MCF 10A (cell line): ENCODE measurements around the gene PCGF3. TPM values are rescaled to one million over a fixed set of nuclear protein-coding genes. Genes with fewer than 3 reads are reported as not detected.
"Not testable (repeated sequence)": the region's sequence is repeated elsewhere in the genome, so short reads cannot be mapped to it uniquely, and the experiment has no call there.

Experiments
- BruUV-seq: library from RNA; stranded (reverse); fragments of 400-500 nt; replicated peaks from 2 replicates; lab custom pipeline; 2021; lab: Mats Ljungman, UMichigan
- CTCF ChIA-PET: fragments of 300-600 bp; sonication (Branson Sonifier 250); formaldehyde crosslinking; extraction: SDS; loops from one replicate; lab custom pipeline; 2021; ENCODE audit warnings: antibody characterized with exemption, inconsistent platforms; lab: Yijun Ruan, JAX
- POLR2A ChIA-PET: fragments of 300-600, 350-650 bp; sonication (Branson Sonifier 250); formaldehyde crosslinking; extraction: SDS; loops from one replicate; lab custom pipeline; 2020; ENCODE audit warnings: antibody characterized with exemption, inconsistent platforms; lab: Yijun Ruan, JAX
- DNase-seq: peaks from one replicate; pipeline ENCODE4 v3.0.0-alpha.2; 2018; ENCODE audit not compliant: unreplicated experiment
- H3K27ac Mint-ChIP-seq: one replicate; pipeline ENCODE4 v1.8.0; 2022; ENCODE audit warnings: mild to moderate bottlenecking, low read depth, mixed read lengths; ENCODE audit not compliant: unreplicated experiment
- H3K27me3 Mint-ChIP-seq: one replicate; pipeline ENCODE4 v1.8.0; 2022; ENCODE audit warnings: mixed read lengths; ENCODE audit not compliant: insufficient read depth, unreplicated experiment
- H3K36me3 Mint-ChIP-seq: one replicate; pipeline ENCODE4 v1.8.0; 2022; ENCODE audit warnings: mild to moderate bottlenecking, moderate library complexity, mixed read lengths; ENCODE audit not compliant: insufficient read depth, unreplicated experiment
- H3K4me1 Mint-ChIP-seq: one replicate; pipeline ENCODE4 v1.8.0; 2022; ENCODE audit warnings: mixed read lengths; ENCODE audit not compliant: insufficient read depth, unreplicated experiment
- H3K4me3 Mint-ChIP-seq: one replicate; pipeline ENCODE4 v1.8.0; 2022; ENCODE audit warnings: mild to moderate bottlenecking, moderate library complexity, mixed read lengths; ENCODE audit not compliant: unreplicated experiment
- H3K9me3 Mint-ChIP-seq: one replicate; pipeline ENCODE4 v1.8.0; 2022; ENCODE audit warnings: mixed read lengths; ENCODE audit not compliant: unreplicated experiment
- CTCF ChIP-seq: fragments of 200-600 bp; IDR thresholded peaks from one replicate; pipeline ENCODE4 v1.8.0; 2022; ENCODE audit warnings: antibody characterized with exemption, mild to moderate bottlenecking; ENCODE audit not compliant: unreplicated experiment
- intact Hi-C: fragments of 100-400 bp; cut with micrococcal nuclease; formaldehyde crosslinking; loops from 2 replicates; pipeline ENCODE4 v1.14.1; 2022
- total RNA-seq: library from RNA; stranded (reverse); gene quantifications from 2 replicates; pipeline ENCODE4 v1.2.3, GENCODE V29; 2022

PCGF3 gene
- total RNA-seq, 1 experiment from 2014 or later: 26.5 TPM

GRCh38 chr4:703336-704197 is 2.1 kb upstream of the PCGF3 start:
- Mint-ChIP-seq H3K27ac (peak overlapping the region; percentile 46), H3K9me3 (no peaks in the 10 kb centered on the region), H3K27me3 (no peaks in the 10 kb centered on the region), H3K36me3 (no peaks in the 10 kb centered on the region), H3K4me1 (peaks cover 9% of the 10 kb centered on the region), H3K4me3 (no peak overlapping the region)
- CTCF ChIA-PET: no interaction called here
- intact Hi-C loops: no loop called here
- TF ChIP-seq CTCF: no peak
- no peak for DNase-seq
- BruUV-seq: no TSS peak
- POLR2A ChIA-PET: no interaction called here

- POLR2A ChIA-PET: no interaction called here
- peak overlapping the region; percentile 46 for H3K27ac Mint-ChIP-seq
- no peaks in the 10 kb centered on the region for H3K27me3 Mint-ChIP-seq
- DNase-seq: no peak
- intact Hi-C loops: no loop called here
- H3K4me3 Mint-ChIP-seq: peak overlapping the region; percentile 78
- H3K9me3 Mint-ChIP-seq: no peaks in the 10 kb centered on the region
- TF ChIP-seq CTCF: no peak
- no TSS peak for BruUV-seq
- H3K36me3 Mint-ChIP-seq: no peaks in the 10 kb centered on the region
- CTCF ChIA-PET: no interaction called here
- peaks cover 15% of the 10 kb centered on the region for H3K4me1 Mint-ChIP-seq
These were observed 1.3 kb upstream of the PCGF3 start for GRCh38 chr4:704198-704891.

GRCh38 chr4:704971-705277 is 708 bp upstream of the PCGF3 start:
- H3K27ac Mint-ChIP-seq: peak overlapping the region; percentile 27
- POLR2A ChIA-PET: no interaction called here
- intact Hi-C loops: no loop called here
- TF ChIP-seq CTCF: no peak
- H3K9me3 Mint-ChIP-seq: no peaks in the 10 kb centered on the region
- peaks cover 17% of the 10 kb centered on the region for H3K4me1 Mint-ChIP-seq
- CTCF ChIA-PET: no interaction called here
- DNase-seq: no peak
- no peaks in the 10 kb centered on the region for H3K36me3 Mint-ChIP-seq
- no peaks in the 10 kb centered on the region for H3K27me3 Mint-ChIP-seq
- peak overlapping the region; percentile 78 for H3K4me3 Mint-ChIP-seq
- no TSS peak for BruUV-seq

- TSS peak; percentile 32 for BruUV-seq
- H3K36me3 Mint-ChIP-seq, H3K27ac Mint-ChIP-seq, POLR2A ChIA-PET, H3K9me3 Mint-ChIP-seq, intact Hi-C loops, CTCF ChIA-PET, H3K27me3 Mint-ChIP-seq, DNase-seq: not testable (repeated sequence)
- Mint-ChIP-seq H3K4me1 (peaks cover 19% of the 10 kb centered on the region), H3K4me3 (peak overlapping the region; percentile 78)
These were observed 526 bp downstream of the PCGF3 start for GRCh38 chr4:706083-706633.
